ENCODE results near the gene NAA30.

The NAA30 gene

GRCh38 chr14:57400556-57401494 is 10.4 kb downstream of the NAA30 start:
- DNase-seq = no peak

GRCh38 chr14:57401501-57401900 is 11.1 kb downstream of the NAA30 start:
- DNase-seq = no peak

GRCh38 chr14:57402173-57402852 is 11.9 kb downstream of the NAA30 start:
- no peak for DNase-seq

- no peak for DNase-seq
Measured at GRCh38 chr14:57403521-57403864, 13.1 kb downstream of the NAA30 start.

GRCh38 chr14:57405562-57405961 is 15.2 kb downstream of the NAA30 start:
- no peak for DNase-seq

- DNase-seq = no peak
Measured at GRCh38 chr14:57408037-57408436, 17.7 kb downstream of the NAA30 start.

- DNase-seq = no peak
Measured at GRCh38 chr14:57408634-57409033, 18.2 kb downstream of the NAA30 start.

- no peak for DNase-seq
Measured at GRCh38 chr14:57412341-57412740, 22.0 kb downstream of the NAA30 start.

GRCh38 chr14:57413849-57414248 is 23.5 kb downstream of the NAA30 start:
- no peak for DNase-seq

GRCh38 chr14:57417228-57417627 is 26.8 kb downstream of the NAA30 start:
- DNase-seq = no peak

- no peak for DNase-seq
Measured at GRCh38 chr14:57418999-57419398, 28.6 kb downstream of the NAA30 start.

- no peak for DNase-seq
Measured at GRCh38 chr14:57420033-57420432, 29.6 kb downstream of the NAA30 start.

GRCh38 chr14:57420986-57421385 is 30.6 kb downstream of the NAA30 start:
- DNase-seq = no peak

GRCh38 chr14:57435923-57436322 is 45.5 kb downstream of the NAA30 start:
- DNase-seq = no peak

- peak; percentile 24 for DNase-seq
Measured at GRCh38 chr14:57461777-57462320, 71.5 kb downstream of the NAA30 start.

GRCh38 chr14:57462551-57462950 is 72.2 kb downstream of the NAA30 start:
- peak; percentile 84 for DNase-seq

- DNase-seq = no peak
Measured at GRCh38 chr14:57464008-57464730, 73.8 kb downstream of the NAA30 start.

All from NCI-H226 (cell line).